ENCODE measurements around the gene CTNNA2.

Gene CTNNA2

GRCh38 chr2:80330527-80331450 is 817.9 kb downstream of the CTNNA2 start:
- TF ChIP-seq CTCF (IDR thresholded peaks at IDR 0.05; ENCODE audit: low read depth, low read length) = no peak
- no peak for DNase-seq (ENCODE audit: low read depth in 2 of 2)
- no peak overlapping the region for H3K4me3 ChIP-seq (replicated peaks in 1 of 2; ENCODE audit: low read depth in 2 of 2, low read length in 2 of 2)

GRCh38 chr2:80333886-80334285 is 821.0 kb downstream of the CTNNA2 start:
- no peak for DNase-seq (ENCODE audit: low read depth in 2 of 2)
- no peak overlapping the region for H3K4me3 ChIP-seq (replicated peaks in 1 of 2; ENCODE audit: low read depth in 2 of 2, low read length in 2 of 2)
- TF ChIP-seq CTCF (IDR thresholded peaks at IDR 0.05; ENCODE audit: low read depth, low read length) = no peak

- DNase-seq (ENCODE audit: low read depth in 2 of 2) = no peak
- H3K4me3 ChIP-seq (replicated peaks in 1 of 2; ENCODE audit: low read depth in 2 of 2, low read length in 2 of 2) = no peak overlapping the region
- no peak for TF ChIP-seq CTCF (IDR thresholded peaks at IDR 0.05; ENCODE audit: low read depth, low read length)
Observed at GRCh38 chr2:80335411-80335810, 822.6 kb downstream of the CTNNA2 start.

GRCh38 chr2:80338794-80339193 is 825.9 kb downstream of the CTNNA2 start:
- no peak overlapping the region for H3K4me3 ChIP-seq (replicated peaks in 1 of 2; ENCODE audit: low read depth in 2 of 2, low read length in 2 of 2)
- no peak for TF ChIP-seq CTCF (IDR thresholded peaks at IDR 0.05; ENCODE audit: low read depth, low read length)
- DNase-seq (ENCODE audit: low read depth in 2 of 2) = no peak

GRCh38 chr2:80340022-80340421 is 827.2 kb downstream of the CTNNA2 start:
- no peak overlapping the region for H3K4me3 ChIP-seq (replicated peaks in 1 of 2; ENCODE audit: low read depth in 2 of 2, low read length in 2 of 2)
- DNase-seq (ENCODE audit: low read depth in 2 of 2) = no peak
- no peak for TF ChIP-seq CTCF (IDR thresholded peaks at IDR 0.05; ENCODE audit: low read depth, low read length)

GRCh38 chr2:80348078-80348477 is 835.2 kb downstream of the CTNNA2 start:
- no peak overlapping the region for H3K4me3 ChIP-seq (replicated peaks in 1 of 2; ENCODE audit: low read depth in 2 of 2, low read length in 2 of 2)
- DNase-seq (ENCODE audit: low read depth in 2 of 2) = no peak
- TF ChIP-seq CTCF (IDR thresholded peaks at IDR 0.05; ENCODE audit: low read depth, low read length) = no peak

Data from cardiac fibroblast (primary cell).